ENCODE measurements around the gene HADH. TPM values are rescaled to one million over a fixed set of nuclear protein-coding genes. Genes with fewer than 3 reads are reported as not detected.
A peak's percentile ranks its signal among the peaks of the same experiment; 100 is the strongest.

The HADH gene
- total and polyA plus RNA-seq, 4 donors: 37.6 to 43.9 (median 40.6) TPM

- H3K36me3 ChIP-seq (ENCODE audit: control insufficient read depth in 4 of 4, insufficient read depth in 4 of 4, low read length in 4 of 4): peaks cover 0 to 1% (median 0%) of the 10 kb centered on the region in 4 donors
- peaks cover 0 to 9% (median 3%) of the 10 kb centered on the region in 5 donors for H3K4me1 ChIP-seq (ENCODE audit: control insufficient read depth in 5 of 5, insufficient read depth in 5 of 5, low read length in 5 of 5)
- TF ChIP-seq CTCF (IDR thresholded peaks at IDR 0.05; ENCODE audit: control extremely low read depth, extremely low read depth): no peak
- DNase-seq (no peak), ATAC-seq (ENCODE audit: insufficient read depth, low FRiP score) (no peak)
- H3K27ac ChIP-seq (ENCODE audit: low read depth in 1 of 2, low read length in 1 of 2): no peak overlapping the region
- H3K4me3 ChIP-seq: no peak overlapping the region
- WGBS, 2 donors: 79 to 84% methylated on average over 9 of the region's 9 CpGs
- no peak overlapping the region for H3K9ac ChIP-seq (ENCODE audit: insufficient read depth in 1 of 2, low read length in 2 of 2)
- no peaks in the 10 kb centered on the region for H3K27me3 ChIP-seq (ENCODE audit: control insufficient read depth in 3 of 3, insufficient read depth in 3 of 3, low read length in 2 of 3)
- H3K9me3 ChIP-seq (ENCODE audit: control insufficient read depth in 4 of 4, insufficient read depth in 3 of 4, low read length in 3 of 4): peaks cover 0 to 1% (median 0%) of the 10 kb centered on the region in 4 donors
Observed at GRCh38 chr4:108044951-108045686, 55.4 kb downstream of the HADH start.

DNA sequence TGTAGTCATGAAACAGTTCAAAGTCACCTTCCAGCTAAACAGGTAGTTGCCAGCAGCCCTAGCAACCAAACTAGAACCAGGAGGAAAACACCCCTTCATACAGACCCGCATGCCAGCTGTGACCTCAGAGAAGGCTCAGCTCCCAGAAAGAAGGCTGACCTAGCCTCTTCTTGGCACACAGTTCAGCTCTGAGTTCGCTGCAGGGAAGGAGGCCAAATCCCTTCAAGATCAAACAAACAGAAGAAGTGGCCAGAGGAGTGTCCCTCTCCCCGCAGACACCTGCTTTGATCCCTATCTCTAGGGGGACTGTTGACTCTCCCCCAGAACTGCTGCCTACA lies 56.0 kb downstream of the HADH start:
- H3K27me3 ChIP-seq (ENCODE audit: control insufficient read depth in 3 of 3, insufficient read depth in 3 of 3, low read length in 2 of 3): no peaks in the 10 kb centered on the region
- no peak overlapping the region for H3K4me3 ChIP-seq
- WGBS, 2 donors: 45 to 66% methylated on average over 3 of the region's 3 CpGs
- peaks cover 0 to 1% (median 0%) of the 10 kb centered on the region in 4 donors for H3K36me3 ChIP-seq (ENCODE audit: control insufficient read depth in 4 of 4, insufficient read depth in 4 of 4, low read length in 4 of 4)
- H3K9me3 ChIP-seq (ENCODE audit: control insufficient read depth in 4 of 4, insufficient read depth in 3 of 4, low read length in 3 of 4): peaks cover 0 to 1% (median 0%) of the 10 kb centered on the region in 4 donors
- H3K9ac ChIP-seq (ENCODE audit: insufficient read depth in 1 of 2, low read length in 2 of 2): no peak overlapping the region
- H3K4me1 ChIP-seq (ENCODE audit: control insufficient read depth in 5 of 5, insufficient read depth in 5 of 5, low read length in 5 of 5): peaks cover 0 to 9% (median 3%) of the 10 kb centered on the region in 5 donors
- no peak overlapping the region for H3K27ac ChIP-seq (ENCODE audit: low read depth in 1 of 2, low read length in 1 of 2)
- peak; percentile 34 to 60 (median 37) for DNase-seq
- no peak for ATAC-seq (ENCODE audit: insufficient read depth, low FRiP score)
- TF ChIP-seq CTCF (IDR thresholded peaks at IDR 0.05; ENCODE audit: control extremely low read depth, extremely low read depth): no peak

- ATAC-seq (ENCODE audit: insufficient read depth, low FRiP score) (no peak), DNase-seq (peak in 1 of 3 donors; percentile 36)
- no peak for TF ChIP-seq CTCF (IDR thresholded peaks at IDR 0.05; ENCODE audit: control extremely low read depth, extremely low read depth)
- no peak overlapping the region for H3K27ac ChIP-seq (ENCODE audit: low read depth in 1 of 2, low read length in 1 of 2)
- WGBS, 2 donors: 83 to 90% methylated on average over 2 of the region's 2 CpGs
- no peak overlapping the region for H3K9ac ChIP-seq (ENCODE audit: insufficient read depth in 1 of 2, low read length in 2 of 2)
- peaks cover 0 to 1% (median 0%) of the 10 kb centered on the region in 4 donors for H3K9me3 ChIP-seq (ENCODE audit: control insufficient read depth in 4 of 4, insufficient read depth in 3 of 4, low read length in 3 of 4)
- H3K4me3 ChIP-seq: no peak overlapping the region
- peaks cover 0 to 1% (median 0%) of the 10 kb centered on the region in 4 donors for H3K36me3 ChIP-seq (ENCODE audit: control insufficient read depth in 4 of 4, insufficient read depth in 4 of 4, low read length in 4 of 4)
- peaks cover 0 to 9% (median 3%) of the 10 kb centered on the region in 5 donors for H3K4me1 ChIP-seq (ENCODE audit: control insufficient read depth in 5 of 5, insufficient read depth in 5 of 5, low read length in 5 of 5)
- H3K27me3 ChIP-seq (ENCODE audit: control insufficient read depth in 3 of 3, insufficient read depth in 3 of 3, low read length in 2 of 3): no peaks in the 10 kb centered on the region
Observed at GRCh38 chr4:108047199-108047598, 57.5 kb downstream of the HADH start.
